ENCODE data around the gene PPP1R26.

The PPP1R26 gene

GRCh38 chr9:135536216-135536615, 56.6 kb downstream of the PPP1R26 start:
- no peak overlapping the region for H3K4me3 ChIP-seq (ENCODE audit: low read depth, low read length)
- TF ChIP-seq, protein P1, sequence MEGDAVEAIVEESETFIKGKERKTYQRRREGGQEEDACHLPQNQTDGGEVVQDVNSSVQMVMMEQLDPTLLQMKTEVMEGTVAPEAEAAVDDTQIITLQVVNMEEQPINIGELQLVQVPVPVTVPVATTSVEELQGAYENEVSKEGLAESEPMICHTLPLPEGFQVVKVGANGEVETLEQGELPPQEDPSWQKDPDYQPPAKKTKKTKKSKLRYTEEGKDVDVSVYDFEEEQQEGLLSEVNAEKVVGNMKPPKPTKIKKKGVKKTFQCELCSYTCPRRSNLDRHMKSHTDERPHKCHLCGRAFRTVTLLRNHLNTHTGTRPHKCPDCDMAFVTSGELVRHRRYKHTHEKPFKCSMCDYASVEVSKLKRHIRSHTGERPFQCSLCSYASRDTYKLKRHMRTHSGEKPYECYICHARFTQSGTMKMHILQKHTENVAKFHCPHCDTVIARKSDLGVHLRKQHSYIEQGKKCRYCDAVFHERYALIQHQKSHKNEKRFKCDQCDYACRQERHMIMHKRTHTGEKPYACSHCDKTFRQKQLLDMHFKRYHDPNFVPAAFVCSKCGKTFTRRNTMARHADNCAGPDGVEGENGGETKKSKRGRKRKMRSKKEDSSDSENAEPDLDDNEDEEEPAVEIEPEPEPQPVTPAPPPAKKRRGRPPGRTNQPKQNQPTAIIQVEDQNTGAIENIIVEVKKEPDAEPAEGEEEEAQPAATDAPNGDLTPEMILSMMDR (IDR thresholded peaks at IDR 0.05; ENCODE audit: low read depth, low read length), result no peak
